ENCODE results near the gene EPYC.

The EPYC gene, protein sequence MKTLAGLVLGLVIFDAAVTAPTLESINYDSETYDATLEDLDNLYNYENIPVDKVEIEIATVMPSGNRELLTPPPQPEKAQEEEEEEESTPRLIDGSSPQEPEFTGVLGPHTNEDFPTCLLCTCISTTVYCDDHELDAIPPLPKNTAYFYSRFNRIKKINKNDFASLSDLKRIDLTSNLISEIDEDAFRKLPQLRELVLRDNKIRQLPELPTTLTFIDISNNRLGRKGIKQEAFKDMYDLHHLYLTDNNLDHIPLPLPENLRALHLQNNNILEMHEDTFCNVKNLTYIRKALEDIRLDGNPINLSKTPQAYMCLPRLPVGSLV

GRCh38 chr12:91004872-91005271 lies at the start of gene EPYC:
EPYC (minus strand) TSS chr12:91004972; CDS start chr12:91002565, 2,407 bp downstream.
- FAIRE-seq (no peak), DNase-seq (ENCODE audit: insufficient read length, low spot score) (no peak)
- TF ChIP-seq, protein P1, sequence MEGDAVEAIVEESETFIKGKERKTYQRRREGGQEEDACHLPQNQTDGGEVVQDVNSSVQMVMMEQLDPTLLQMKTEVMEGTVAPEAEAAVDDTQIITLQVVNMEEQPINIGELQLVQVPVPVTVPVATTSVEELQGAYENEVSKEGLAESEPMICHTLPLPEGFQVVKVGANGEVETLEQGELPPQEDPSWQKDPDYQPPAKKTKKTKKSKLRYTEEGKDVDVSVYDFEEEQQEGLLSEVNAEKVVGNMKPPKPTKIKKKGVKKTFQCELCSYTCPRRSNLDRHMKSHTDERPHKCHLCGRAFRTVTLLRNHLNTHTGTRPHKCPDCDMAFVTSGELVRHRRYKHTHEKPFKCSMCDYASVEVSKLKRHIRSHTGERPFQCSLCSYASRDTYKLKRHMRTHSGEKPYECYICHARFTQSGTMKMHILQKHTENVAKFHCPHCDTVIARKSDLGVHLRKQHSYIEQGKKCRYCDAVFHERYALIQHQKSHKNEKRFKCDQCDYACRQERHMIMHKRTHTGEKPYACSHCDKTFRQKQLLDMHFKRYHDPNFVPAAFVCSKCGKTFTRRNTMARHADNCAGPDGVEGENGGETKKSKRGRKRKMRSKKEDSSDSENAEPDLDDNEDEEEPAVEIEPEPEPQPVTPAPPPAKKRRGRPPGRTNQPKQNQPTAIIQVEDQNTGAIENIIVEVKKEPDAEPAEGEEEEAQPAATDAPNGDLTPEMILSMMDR (IDR thresholded peaks at IDR 0.05; ENCODE audit: insufficient read depth, missing control alignments) = no peak

DNA sequence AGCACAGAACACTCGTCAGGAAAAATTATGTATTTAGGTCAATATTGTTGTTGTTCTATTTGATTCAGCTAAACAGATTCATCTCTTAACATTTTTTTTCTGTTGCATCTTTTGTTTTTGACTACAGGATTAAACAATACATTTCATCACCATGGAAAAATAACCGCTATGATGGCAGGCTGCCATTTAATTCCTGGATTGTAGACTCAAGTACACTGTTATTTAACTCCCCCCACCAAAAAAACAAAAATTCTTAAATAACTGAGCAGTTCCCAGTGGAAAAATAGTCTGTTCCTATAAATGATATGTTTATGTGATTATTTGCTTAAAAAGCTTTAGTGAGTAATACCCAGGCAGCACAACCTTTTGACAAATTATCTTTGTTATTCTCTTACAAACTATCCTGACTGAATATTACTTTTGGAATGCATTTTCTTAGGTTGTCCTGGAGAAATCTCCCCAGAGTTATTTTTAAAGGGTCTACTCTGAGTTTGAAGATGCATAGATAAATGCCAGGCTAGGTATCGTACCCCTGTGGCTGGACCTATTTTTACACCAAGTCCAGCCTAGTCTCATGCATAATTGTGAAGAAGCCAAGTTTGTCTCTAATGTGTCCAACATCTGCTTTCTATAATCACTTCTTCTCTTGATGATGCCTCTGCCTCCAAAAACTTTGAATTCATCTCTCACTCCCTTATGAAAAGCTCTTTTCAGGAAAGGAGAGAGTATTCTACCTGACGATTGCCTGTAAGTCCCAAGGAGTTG lies 49.4 kb upstream of the EPYC start:
- TF ChIP-seq, protein P1 (IDR thresholded peaks at IDR 0.05; ENCODE audit: insufficient read depth, missing control alignments) = no peak
- FAIRE-seq = no peak
- no peak for DNase-seq (ENCODE audit: insufficient read length, low spot score)

GRCh38 chr12:91052026-91052425 lies 47.3 kb upstream of the EPYC start:
- FAIRE-seq = no peak
- TF ChIP-seq, protein P1 (IDR thresholded peaks at IDR 0.05; ENCODE audit: insufficient read depth, missing control alignments) = no peak

GRCh38 chr12:91044586-91044985 lies 39.8 kb upstream of the EPYC start:
- FAIRE-seq (no peak), DNase-seq (ENCODE audit: insufficient read length, low spot score) (no peak)
- TF ChIP-seq, protein P1 (IDR thresholded peaks at IDR 0.05; ENCODE audit: insufficient read depth, missing control alignments) = no peak

More at GRCh38 chr12:91052026-91052425, 47.3 kb upstream of the EPYC start:
- no peak for DNase-seq (ENCODE audit: insufficient read length, low spot score)

- DNase-seq (ENCODE audit: insufficient read length, low spot score) = no peak
- TF ChIP-seq, protein P1 (IDR thresholded peaks at IDR 0.05; ENCODE audit: insufficient read depth, missing control alignments) = no peak
- FAIRE-seq = peak; percentile 77
Measured at GRCh38 chr12:91043408-91043807, 38.6 kb upstream of the EPYC start.

GRCh38 chr12:91040096-91040755 lies 35.5 kb upstream of the EPYC start:
- FAIRE-seq = no peak
- TF ChIP-seq, protein P1 (IDR thresholded peaks at IDR 0.05; ENCODE audit: insufficient read depth, missing control alignments) = no peak
- no peak for DNase-seq (ENCODE audit: insufficient read length, low spot score)

Data from D721Med (cell line).